Ovary (tissue), 9 donors: ENCODE results near the gene PDIA2. TPM values are rescaled to one million over a fixed set of nuclear protein-coding genes. Genes with fewer than 3 reads are reported as not detected.

ENCODE experiments used
- DNase-seq, 5 donors: peaks; one replicate each; pipeline ENCODE4 v3.0.0-alpha.2; 2019 to 2020
- H3K27ac ChIP-seq, 2 donors: fragments of 200-600 bp; one replicate each; pipeline versions ENCODE4 v1.5.1 to v1.8.0; 2019 to 2022
- H3K27me3 ChIP-seq: fragments of 200-600 bp; one replicate; pipeline ENCODE4 v1.8.0; 2022
- H3K36me3 ChIP-seq: fragments of 200-600 bp; sonication (generic); one replicate; pipeline ENCODE4 v1.5.1; 2019
- H3K4me1 ChIP-seq: one replicate; pipeline ENCODE4 v1.8.1; 2013; ENCODE audit warnings: mild to moderate bottlenecking, moderate library complexity; ENCODE audit not compliant: insufficient read depth
- H3K4me3 ChIP-seq: fragments of 200-600 bp; sonication (generic); one replicate; pipeline ENCODE4 v1.5.1; 2017
- H3K9me3 ChIP-seq, 2 donors: fragments of 200-600 bp in 1 of 2; sonication (generic) in 1 of 2; one replicate each; pipeline versions ENCODE4 v1.5.1 to v1.8.1; 2013 to 2019; ENCODE audit warnings: mild to moderate bottlenecking in 1 of 2, moderate library complexity in 1 of 2
- EP300 ChIP-seq: sonication (generic); formaldehyde crosslinking; IDR thresholded peaks from one replicate; pipeline ENCODE4 v1.6.1; 2017; ENCODE audit warnings: antibody characterized with exemption
- POLR2A ChIP-seq: fragments of 450-650 bp; IDR thresholded peaks from one replicate; pipeline ENCODE4 v1.6.1; 2017; ENCODE audit warnings: antibody characterized with exemption, mild to moderate bottlenecking, moderate library complexity
- WGBS, 3 donors: extraction: QIAGEN DNeasy Blood & Tissue Kit in 1 of 3; methylation state at CpG; one replicate each; pipeline versions ENCODE4 v1.1.5 to v1.1.7; 2013 to 2017; 5-methylcytosine and 5-hydroxymethylcytosine counted together
- intact Hi-C, 4 donors: fragments of 100-400 bp; cut with DNase I; formaldehyde crosslinking; loops; one replicate each; pipeline versions ENCODE4 v1.11.0 to v1.15.1; 2022 to 2023
- polyA plus RNA-seq, 2 donors: library from polyadenylated mRNA; stranded (reverse); fragments of 200-250 nt in 1 of 2; fragments of 350-450 nt in 1 of 2; fragmentation: Illumina TruSeq in 1 of 2; extraction: RNeasy Lipid Tissue Mini Kit (QIAGEN cat#74804) in 1 of 2; gene quantifications; one replicate each; pipeline ENCODE4 v1.2.3, GENCODE V29; 2013 to 2014
- total RNA-seq, 7 donors: library from RNA; depleted of rRNA in 2 of 7; stranded (reverse); fragments of >200 nt in 2 of 7; fragmentation: NEBNext Ultra II Directional in 3 of 7; extraction: Animal tissue kit (Norgen Biotek cat#: 25700) in 3 of 7; gene quantifications; one replicate each; pipeline versions ENCODE4 v1.1.0 to v1.2.4, GENCODE V29; 2016 to 2023
- TF ChIP-seq, protein P1 (sequence below), 3 donors: fragments of 450-650 bp in 2 of 3; fragments of 200-600 bp in 1 of 3; IDR thresholded peaks; one replicate each; pipeline versions ENCODE4 v1.5.1 to v1.8.0; 2016 to 2022; ENCODE audit warnings: antibody characterized with exemption in 3 of 3, mild to moderate bottlenecking in 1 of 3
- donor health status: DM: no; HTN: no; CAD: no; lungs with moderate emphysema.
- donor health status: DM: no; HTN: no; CAD: no.
- donor health status: Bipolar disorder and iron deficiency.
- donor health status: DM: yes; HTN: yes; CAD: no.
- donor health status: DM: no; HTN: no; CAD: no.
- donor health status: DM: yes; HTN: yes; CAD: no.

The PDIA2 gene
- total and polyA plus RNA-seq, 9 donors, result 0.04 to 0.92 (median 0.32) TPM; not detected in 5

GRCh38 chr16:268141-269053, 14.6 kb upstream of the PDIA2 start:
- H3K4me1 ChIP-seq, result peaks cover 8% of the 10 kb centered on the region
- intact Hi-C loops, result no loop called here
- no peak overlapping the region for H3K4me3 ChIP-seq
- H3K27me3 ChIP-seq, result no peaks in the 10 kb centered on the region
- no peak overlapping the region for H3K27ac ChIP-seq
- 43 to 63% (median 52%) methylated on average over 40 of the region's 40 CpGs for WGBS, 3 donors
- no peak for DNase-seq
- no peaks in the 10 kb centered on the region for H3K36me3 ChIP-seq
- TF ChIP-seq EP300 (no peak), POLR2A (no peak)
- TF ChIP-seq, protein P1, sequence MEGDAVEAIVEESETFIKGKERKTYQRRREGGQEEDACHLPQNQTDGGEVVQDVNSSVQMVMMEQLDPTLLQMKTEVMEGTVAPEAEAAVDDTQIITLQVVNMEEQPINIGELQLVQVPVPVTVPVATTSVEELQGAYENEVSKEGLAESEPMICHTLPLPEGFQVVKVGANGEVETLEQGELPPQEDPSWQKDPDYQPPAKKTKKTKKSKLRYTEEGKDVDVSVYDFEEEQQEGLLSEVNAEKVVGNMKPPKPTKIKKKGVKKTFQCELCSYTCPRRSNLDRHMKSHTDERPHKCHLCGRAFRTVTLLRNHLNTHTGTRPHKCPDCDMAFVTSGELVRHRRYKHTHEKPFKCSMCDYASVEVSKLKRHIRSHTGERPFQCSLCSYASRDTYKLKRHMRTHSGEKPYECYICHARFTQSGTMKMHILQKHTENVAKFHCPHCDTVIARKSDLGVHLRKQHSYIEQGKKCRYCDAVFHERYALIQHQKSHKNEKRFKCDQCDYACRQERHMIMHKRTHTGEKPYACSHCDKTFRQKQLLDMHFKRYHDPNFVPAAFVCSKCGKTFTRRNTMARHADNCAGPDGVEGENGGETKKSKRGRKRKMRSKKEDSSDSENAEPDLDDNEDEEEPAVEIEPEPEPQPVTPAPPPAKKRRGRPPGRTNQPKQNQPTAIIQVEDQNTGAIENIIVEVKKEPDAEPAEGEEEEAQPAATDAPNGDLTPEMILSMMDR (IDR thresholded peaks at IDR 0.05), result no peak
- H3K9me3 ChIP-seq, result no peaks in the 10 kb centered on the region

DNA sequence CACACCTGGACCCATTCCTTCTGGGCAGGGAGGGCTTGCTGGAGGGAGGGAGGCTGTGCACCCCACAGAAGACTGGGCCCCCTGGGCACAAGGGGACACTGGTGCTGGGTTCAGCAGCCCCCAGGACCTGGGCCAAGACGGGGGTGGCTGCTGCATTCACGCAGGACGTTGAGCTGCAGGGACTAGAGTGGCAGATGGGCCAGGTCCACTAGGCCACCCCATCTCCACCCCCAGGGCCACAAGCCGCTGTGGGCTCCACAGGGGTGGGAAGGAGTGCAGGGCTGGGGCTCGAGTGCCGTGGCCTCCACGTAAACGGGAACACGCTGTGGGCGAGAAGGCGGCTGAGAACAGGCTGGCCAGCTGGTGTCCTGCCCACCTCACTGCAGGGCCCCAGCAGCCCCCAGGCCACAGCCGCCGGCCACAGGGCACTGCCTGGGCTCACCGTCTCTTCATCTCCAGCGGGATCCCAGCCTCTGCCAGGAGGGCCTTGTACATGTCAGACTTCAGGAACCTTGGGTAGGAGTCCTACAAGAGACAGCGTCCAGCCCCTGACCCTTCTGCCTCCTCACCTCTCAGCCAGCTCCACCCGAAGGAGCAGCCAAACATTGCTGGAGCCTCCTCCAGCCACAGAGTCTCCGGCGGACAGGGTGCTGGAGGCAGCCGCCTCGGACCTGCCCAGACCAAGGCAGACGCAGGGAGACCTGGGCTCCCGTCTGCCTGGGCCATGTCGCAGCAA, 13.7 kb upstream of the PDIA2 start:
- H3K4me1 ChIP-seq, result peaks cover 8% of the 10 kb centered on the region
- intact Hi-C loops, result no loop called here
- H3K27me3 ChIP-seq, result no peaks in the 10 kb centered on the region
- H3K27ac ChIP-seq, result no peak overlapping the region
- no peak overlapping the region for H3K4me3 ChIP-seq
- TF ChIP-seq, protein P1 (IDR thresholded peaks at IDR 0.05), result no peak
- TF ChIP-seq EP300, result no peak
- TF ChIP-seq POLR2A, result no peak
- no peaks in the 10 kb centered on the region for H3K9me3 ChIP-seq
- WGBS, 3 donors, result 70 to 77% (median 72%) methylated on average over 23 to 24 of the region's 24 CpGs
- DNase-seq, result no peak
- no peaks in the 10 kb centered on the region for H3K36me3 ChIP-seq

DNA sequence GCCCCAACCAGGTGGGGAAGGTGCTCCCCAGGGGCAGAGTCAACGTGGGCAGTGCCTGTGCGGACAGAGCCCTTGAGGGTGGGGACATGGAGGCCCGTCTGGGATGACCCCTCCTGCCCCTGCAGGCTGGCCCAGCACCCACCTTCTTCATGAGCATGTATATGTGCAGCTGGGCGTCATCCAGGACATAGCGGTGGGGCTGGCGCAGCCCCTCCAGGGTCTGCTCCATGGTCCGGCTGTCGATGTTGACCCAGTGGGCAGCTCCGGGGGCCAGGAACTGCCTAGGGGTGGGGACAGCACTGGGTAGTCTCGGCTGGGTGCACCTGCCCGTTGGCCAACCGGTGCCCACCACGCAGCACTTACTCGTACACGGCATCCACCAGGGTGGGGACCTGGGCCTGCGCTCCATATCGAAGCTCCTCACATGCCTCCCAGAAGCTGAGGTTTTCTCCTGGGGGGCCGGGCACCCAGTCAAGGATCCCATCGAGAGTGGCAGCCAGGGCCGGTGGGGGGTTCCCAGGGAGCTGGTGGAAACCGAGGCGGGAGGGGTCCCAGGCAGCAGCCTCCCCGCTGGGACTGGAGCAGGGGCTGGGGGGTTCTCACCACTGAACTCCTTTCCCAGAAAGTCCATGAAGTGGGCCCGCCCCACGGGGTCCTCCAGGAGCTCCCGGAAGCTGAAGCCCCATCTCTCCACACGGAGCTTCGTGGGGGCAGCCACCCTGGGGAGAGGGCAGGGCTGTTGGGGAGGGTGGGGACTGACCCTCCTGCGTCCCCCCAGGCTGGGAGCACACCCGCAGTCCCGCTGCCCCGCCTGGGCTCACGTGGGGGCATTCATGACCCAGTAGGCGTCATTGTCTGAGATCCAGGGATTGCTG, 12.3 kb upstream of the PDIA2 start:
- no peak overlapping the region for H3K27ac ChIP-seq
- intact Hi-C loops, result loop anchor here in 1 of 4 donors (5.0 kb wide), 1 partner anchor 332 kb away; no protein-coding TSS in a partner anchor

More for the DNA sequence above, 12.3 kb upstream of the PDIA2 start:
- DNase-seq, result no peak
- no peak for TF ChIP-seq EP300
- TF ChIP-seq, protein P1 (IDR thresholded peaks at IDR 0.05), result no peak
- no peak for TF ChIP-seq POLR2A
- H3K27me3 ChIP-seq, result no peaks in the 10 kb centered on the region
- 83 to 86% (median 84%) methylated on average over 31 to 34 of the region's 34 CpGs for WGBS, 3 donors
- no peaks in the 10 kb centered on the region for H3K36me3 ChIP-seq
- H3K4me1 ChIP-seq, result peaks cover 6% of the 10 kb centered on the region
- no peak overlapping the region for H3K4me3 ChIP-seq
- H3K9me3 ChIP-seq, result no peaks in the 10 kb centered on the region
